ENCODE results near the gene SVIL.

SVIL gene

GRCh38 chr10:29634764-29635625 lies at the start of gene SVIL:
Gene SVIL (minus strand): TSS chr10:29634971. CDS start chr10:29555058, 79,913 bp downstream.
- DNase-seq = peak; percentile 28

GRCh38 chr10:29681676-29682448 lies 47.1 kb upstream of the SVIL start:
- DNase-seq = no peak

GRCh38 chr10:29680091-29680490 lies 45.3 kb upstream of the SVIL start:
- DNase-seq = no peak

GRCh38 chr10:29676732-29677131 lies 42.0 kb upstream of the SVIL start:
- no peak for DNase-seq

- DNase-seq = no peak
These were observed 41.2 kb upstream of the SVIL start for GRCh38 chr10:29675984-29676383.

- no peak for DNase-seq
These were observed 37.2 kb upstream of the SVIL start for GRCh38 chr10:29671968-29672367.

GRCh38 chr10:29671228-29671780 lies 36.5 kb upstream of the SVIL start:
- peak; percentile 25 for DNase-seq

- DNase-seq = peak; percentile 38
These were observed 36.0 kb upstream of the SVIL start for GRCh38 chr10:29670761-29671160.

- DNase-seq = no peak
These were observed 34.4 kb upstream of the SVIL start for GRCh38 chr10:29669149-29669548.

GRCh38 chr10:29668628-29669027 lies 33.9 kb upstream of the SVIL start:
- DNase-seq = no peak

- DNase-seq = no peak
These were observed 32.4 kb upstream of the SVIL start for GRCh38 chr10:29667191-29667590.

GRCh38 chr10:29666201-29666600 lies 31.4 kb upstream of the SVIL start:
- DNase-seq = no peak

- DNase-seq = no peak
These were observed 28.9 kb upstream of the SVIL start for GRCh38 chr10:29663718-29664117.

GRCh38 chr10:29658984-29659965 lies 24.5 kb upstream of the SVIL start:
- DNase-seq = peak; percentile 57

- no peak for DNase-seq
These were observed 23.0 kb upstream of the SVIL start for GRCh38 chr10:29657719-29658274.

- DNase-seq = no peak
These were observed 21.8 kb upstream of the SVIL start for GRCh38 chr10:29656451-29656992.

- DNase-seq = no peak
These were observed 17.4 kb upstream of the SVIL start for GRCh38 chr10:29652192-29652591.

GRCh38 chr10:29651767-29652166 lies 17.0 kb upstream of the SVIL start:
- no peak for DNase-seq

- no peak for DNase-seq
These were observed 15.8 kb upstream of the SVIL start for GRCh38 chr10:29650552-29650944.

- DNase-seq = peak; percentile 52
These were observed 15.1 kb upstream of the SVIL start for GRCh38 chr10:29649561-29650551.

- DNase-seq = no peak
These were observed 14.2 kb upstream of the SVIL start for GRCh38 chr10:29648983-29649268.
